GM21381 (cell line): ENCODE measurements around the gene RUVBL2.

Experiments
- ATAC-seq: cut with Tn5 transposase; IDR thresholded peaks from one replicate; pipeline ENCODE4 v1.9.1; 2021; ENCODE audit warnings: mild to moderate bottlenecking, moderate library complexity; ENCODE audit not compliant: unreplicated experiment

The RUVBL2 gene

GRCh38 chr19:48987323-48987722 is 6.4 kb upstream of the RUVBL2 start:
- no peak for ATAC-seq

- ATAC-seq = no peak
These were observed 5.4 kb upstream of the RUVBL2 start for GRCh38 chr19:48988286-48988685.

- no peak for ATAC-seq
These were observed 4.8 kb upstream of the RUVBL2 start for GRCh38 chr19:48988860-48989259.

- ATAC-seq = no peak
These were observed 3.9 kb upstream of the RUVBL2 start for GRCh38 chr19:48989701-48990291.

GRCh38 chr19:48990400-48990799 is 3.3 kb upstream of the RUVBL2 start:
- no peak for ATAC-seq

- no peak for ATAC-seq
These were observed 2.6 kb upstream of the RUVBL2 start for GRCh38 chr19:48991011-48991609.

- no peak for ATAC-seq
These were observed 1.7 kb upstream of the RUVBL2 start for GRCh38 chr19:48991873-48992580.

GRCh38 chr19:48992581-48993174 is 1.0 kb upstream of the RUVBL2 start:
- ATAC-seq = no peak

- ATAC-seq = no peak
These were observed 324 bp downstream of the RUVBL2 start for GRCh38 chr19:48994035-48994386.

- no peak for ATAC-seq
These were observed 4.3 kb downstream of the RUVBL2 start for GRCh38 chr19:48997972-48998371.

- no peak for ATAC-seq
These were observed 6.0 kb downstream of the RUVBL2 start for GRCh38 chr19:48999481-49000325.

- no peak for ATAC-seq
These were observed 10.4 kb downstream of the RUVBL2 start for GRCh38 chr19:49004133-49004532.

GRCh38 chr19:49004964-49005614 is 11.4 kb downstream of the RUVBL2 start:
- ATAC-seq = no peak

GRCh38 chr19:49006905-49007304 is 13.2 kb downstream of the RUVBL2 start:
- ATAC-seq = no peak

GRCh38 chr19:49009828-49010227 is 16.1 kb downstream of the RUVBL2 start:
- no peak for ATAC-seq

GRCh38 chr19:49010453-49010852 is 16.8 kb downstream of the RUVBL2 start:
- no peak for ATAC-seq

GRCh38 chr19:49011194-49011593 is 17.5 kb downstream of the RUVBL2 start:
- no peak for ATAC-seq

GRCh38 chr19:49014123-49014869 is 20.6 kb downstream of the RUVBL2 start:
- ATAC-seq = no peak

- ATAC-seq = no peak
These were observed 21.2 kb downstream of the RUVBL2 start for GRCh38 chr19:49014870-49015255.
